ENCODE data around the gene DOCK4. TPM values are rescaled to one million over a fixed set of nuclear protein-coding genes. Genes with fewer than 3 reads are reported as not detected.

The DOCK4 gene
- total and polyA plus RNA-seq, 2 of the 8 experiments (the other 6 are each of a cell fraction or from before 2014, with no cell fraction given) = 5.1 to 23.6 TPM

- TF ChIP-seq CHD7 (IDR thresholded peaks at IDR 0.05; ENCODE audit: insufficient replicate concordance, low read length) = no peak
- no peak for TF ChIP-seq SIX5 (IDR thresholded peaks at IDR 0.05; ENCODE audit: low read depth, low read length)
- no peak for TF ChIP-seq ATF3 (IDR thresholded peaks at IDR 0.05; ENCODE audit: insufficient read depth, low read depth, low read length)
- TF ChIP-seq RXRA (IDR thresholded peaks at IDR 0.05; ENCODE audit: insufficient read depth, low read depth, low read length) = no peak
- TF ChIP-seq CREB1 (IDR thresholded peaks at IDR 0.05) = no peak
- TF ChIP-seq SP4 (IDR thresholded peaks at IDR 0.05; ENCODE audit: low read length) = no peak
- TF ChIP-seq TEAD4 (IDR thresholded peaks at IDR 0.05; ENCODE audit: low read depth, low read length) = no peak
- no peak for TF ChIP-seq TBP (IDR thresholded peaks at IDR 0.05; ENCODE audit: low read depth, low read length)
- TF ChIP-seq HDAC2 (IDR thresholded peaks at IDR 0.05; ENCODE audit: borderline replicate concordance in 1 of 2, low read depth in 2 of 2, low read length in 2 of 2) = no peak
- no peak for TF ChIP-seq KDM1A (IDR thresholded peaks at IDR 0.05; ENCODE audit: borderline replicate concordance, low read length)
- TF ChIP-seq E2F6 (IDR thresholded peaks at IDR 0.05) = no peak
These were observed 108.7 kb downstream of the DOCK4 start (continued) for GRCh38 chr7:112097524-112097923.

Measured in H1 (cell line).